ENCODE measurements around the gene PON1. TPM values are rescaled to one million over a fixed set of nuclear protein-coding genes. Genes with fewer than 3 reads are reported as not detected.

The PON1 gene
- total and polyA plus RNA-seq, 2 of the 8 experiments (the other 6 are each of a cell fraction or from before 2014, with no cell fraction given), result not detected

DNA sequence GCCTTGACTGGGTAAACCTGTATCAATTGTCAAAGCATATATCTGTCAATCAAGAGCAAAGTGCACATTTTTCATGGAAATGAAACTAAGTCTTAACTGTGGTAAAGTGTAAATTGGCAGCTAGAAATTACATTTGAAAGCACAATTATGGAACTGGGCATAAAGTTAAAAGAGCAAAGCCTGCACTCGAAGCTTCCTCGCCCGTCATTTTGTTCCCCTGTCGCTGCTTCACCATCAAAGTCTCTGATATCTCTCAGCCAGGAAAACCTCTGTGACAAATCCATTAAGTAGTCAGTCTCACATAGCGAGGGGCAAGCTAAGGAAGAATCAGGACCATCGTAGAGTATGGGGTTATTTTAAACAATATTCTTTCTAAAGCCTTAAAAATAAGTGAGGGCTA is 27.9 kb downstream of the PON1 start (continued):
- TF ChIP-seq SUZ12 (IDR thresholded peaks at IDR 0.05; ENCODE audit: low read length) (no peak), RFX5 (IDR thresholded peaks at IDR 0.05; ENCODE audit: borderline replicate concordance, low read depth, low read length) (no peak), EZH2 (IDR thresholded peaks at IDR 0.05; ENCODE audit: low read depth, low read length, severe bottlenecking) (no peak)

Data from H1 (cell line).